Activated CD4-positive, alpha-beta T cell treated with anti-CD3 and anti-CD28 coated beads, Interleukin-2, Interleukin-6, amounts not matched to agents 100 ng/mL and 50 ng/mL, durations not matched to agents 16 hours and 8 hours (primary cell): ENCODE measurements around the gene BCAN.
"Not testable (repeated sequence)": the region's sequence is repeated elsewhere in the genome, so short reads cannot be mapped to it uniquely, and the experiment has no call there.

Source experiments
- DNase-seq: peaks from one replicate; pipeline ENCODE4 v3.0.0-alpha.2; 2020

BCAN gene

GRCh38 chr1:156641761-156642264, at the start of gene BCAN:
TSS of gene BCAN (plus strand) at chr1:156642117. CDS start at chr1:156646055, 3,938 bp downstream.
- DNase-seq: no peak

GRCh38 chr1:156592158-156592909, 49.6 kb upstream of the BCAN start:
- no peak for DNase-seq

GRCh38 chr1:156592910-156593660, 48.8 kb upstream of the BCAN start:
- no peak for DNase-seq

- no peak for DNase-seq
Observed at GRCh38 chr1:156593661-156593989, 48.3 kb upstream of the BCAN start.

GRCh38 chr1:156594190-156594589, 47.7 kb upstream of the BCAN start:
- no peak for DNase-seq

- DNase-seq: no peak
Observed at GRCh38 chr1:156595016-156595415, 46.9 kb upstream of the BCAN start.

- DNase-seq: no peak
Observed at GRCh38 chr1:156596426-156596825, 45.5 kb upstream of the BCAN start.

GRCh38 chr1:156598125-156598524, 43.8 kb upstream of the BCAN start:
- DNase-seq: no peak

GRCh38 chr1:156598731-156599432, 43.0 kb upstream of the BCAN start:
- DNase-seq: no peak

- DNase-seq: peak; percentile 63
Observed at GRCh38 chr1:156599811-156600210, 42.1 kb upstream of the BCAN start.

GRCh38 chr1:156600733-156601121, 41.2 kb upstream of the BCAN start:
- no peak for DNase-seq

- peak; percentile 90 for DNase-seq
Observed at GRCh38 chr1:156601122-156601830, 40.6 kb upstream of the BCAN start, which contains the start of gene GPATCH4. TSS of gene GPATCH4 (minus strand) at chr1:156601479.

- DNase-seq: no peak
Observed at GRCh38 chr1:156601892-156602291, 40.0 kb upstream of the BCAN start.

GRCh38 chr1:156602557-156602993, 39.3 kb upstream of the BCAN start:
- DNase-seq: peak; percentile 52

GRCh38 chr1:156607344-156607743, 34.6 kb upstream of the BCAN start:
- DNase-seq: not testable (repeated sequence)

- DNase-seq: peak; percentile 80
Observed at GRCh38 chr1:156608036-156608674, 33.8 kb upstream of the BCAN start.

- DNase-seq: peak; percentile 62
Observed at GRCh38 chr1:156608981-156609380, 32.9 kb upstream of the BCAN start.

GRCh38 chr1:156610072-156610471, 31.8 kb upstream of the BCAN start:
- DNase-seq: not testable (repeated sequence)

- no peak for DNase-seq
Observed at GRCh38 chr1:156612666-156613065, 29.3 kb upstream of the BCAN start.

GRCh38 chr1:156615946-156616345, 26.0 kb upstream of the BCAN start:
- DNase-seq: no peak

- DNase-seq: no peak
Observed at GRCh38 chr1:156616463-156616862, 25.5 kb upstream of the BCAN start.
